Measurements from ENCODE around the gene DYNC2I2. TPM values are rescaled to one million over a fixed set of nuclear protein-coding genes. Genes with fewer than 3 reads are reported as not detected.

Gene DYNC2I2
- polyA plus RNA-seq, 1 donor from 2014 or later: 82.5 TPM

GRCh38 chr9:128588581-128589233, 67.9 kb downstream of the DYNC2I2 start:
- no peaks in the 10 kb centered on the region for H3F3A ChIP-seq (ENCODE audit: insufficient read depth, low read length, poor library complexity, severe bottlenecking)
- no peaks in the 10 kb centered on the region for H3K79me2 ChIP-seq (replicated peaks; ENCODE audit: insufficient read depth, low read length)
- H3K9ac ChIP-seq (ENCODE audit: low read length): no peak overlapping the region
- no peaks in the 10 kb centered on the region for H3K27me3 ChIP-seq (ENCODE audit: insufficient read depth, low read depth, low read length)
- H3K9me2 ChIP-seq (ENCODE audit: insufficient read depth, low read length): no peaks in the 10 kb centered on the region
- no peak overlapping the region for H3K4me2 ChIP-seq (ENCODE audit: low read length)
- H3K4me3 ChIP-seq (ENCODE audit: low read length): no peak overlapping the region
- no peak for TF ChIP-seq TAF1 (IDR thresholded peaks at IDR 0.05; ENCODE audit: low read depth)
- TF ChIP-seq EP300 (conservative IDR thresholded peaks at IDR 0.05; ENCODE audit: poor library complexity, severe bottlenecking): no peak
- TF ChIP-seq MXI1 (conservative IDR thresholded peaks at IDR 0.05; ENCODE audit: poor library complexity, severe bottlenecking): no peak
- TF ChIP-seq RAD21 (conservative IDR thresholded peaks at IDR 0.05): no peak
- no peak for TF ChIP-seq CTCF (IDR thresholded peaks at IDR 0.05; ENCODE audit: poor library complexity, severe bottlenecking)
- no peak for TF ChIP-seq SMC3 (conservative IDR thresholded peaks at IDR 0.05; ENCODE audit: poor library complexity)
- no peak for TF ChIP-seq EZH2 (IDR thresholded peaks at IDR 0.05; ENCODE audit: borderline replicate concordance, insufficient read depth, low read length, poor library complexity, severe bottlenecking)
- no peak for TF ChIP-seq POLR2AphosphoS5 (IDR thresholded peaks at IDR 0.05)
- TF ChIP-seq REST (IDR thresholded peaks at IDR 0.05; ENCODE audit: borderline replicate concordance): no peak
- H3K9me3 ChIP-seq (ENCODE audit: low read length): no peaks in the 10 kb centered on the region
- H3K27ac ChIP-seq (ENCODE audit: low read length): no peak overlapping the region
- no peak overlapping the region for H2AFZ ChIP-seq (ENCODE audit: low read depth, low read length)
- peaks cover 2% of the 10 kb centered on the region for H3K36me3 ChIP-seq (ENCODE audit: insufficient read depth, low read length)
- no peaks in the 10 kb centered on the region for H4K20me1 ChIP-seq (ENCODE audit: insufficient read depth)

- no peak overlapping the region for H2AFZ ChIP-seq (ENCODE audit: low read depth, low read length)
Observed at GRCh38 chr9:128587453-128587852, 69.2 kb downstream of the DYNC2I2 start.

More at GRCh38 chr9:128587453-128587852, 69.2 kb downstream of the DYNC2I2 start:
- Histone ChIP-seq H3F3A (ENCODE audit: insufficient read depth, low read length, poor library complexity, severe bottlenecking) (no peaks in the 10 kb centered on the region), H3K79me2 (replicated peaks; ENCODE audit: insufficient read depth, low read length) (no peaks in the 10 kb centered on the region), H3K27ac (ENCODE audit: low read length) (no peak overlapping the region), H4K20me1 (ENCODE audit: insufficient read depth) (no peaks in the 10 kb centered on the region), H3K4me3 (ENCODE audit: low read length) (no peak overlapping the region), H3K9me2 (ENCODE audit: insufficient read depth, low read length) (no peaks in the 10 kb centered on the region), H3K9ac (ENCODE audit: low read length) (no peak overlapping the region), H3K4me2 (ENCODE audit: low read length) (no peak overlapping the region), H3K27me3 (ENCODE audit: insufficient read depth, low read depth, low read length) (no peaks in the 10 kb centered on the region), H3K36me3 (ENCODE audit: insufficient read depth, low read length) (peaks cover 12% of the 10 kb centered on the region), H3K9me3 (ENCODE audit: low read length) (no peaks in the 10 kb centered on the region)
- TF ChIP-seq SMC3 (conservative IDR thresholded peaks at IDR 0.05; ENCODE audit: poor library complexity) (no peak), EP300 (conservative IDR thresholded peaks at IDR 0.05; ENCODE audit: poor library complexity, severe bottlenecking) (no peak), RAD21 (conservative IDR thresholded peaks at IDR 0.05) (no peak), POLR2AphosphoS5 (IDR thresholded peaks at IDR 0.05) (no peak), REST (IDR thresholded peaks at IDR 0.05; ENCODE audit: borderline replicate concordance) (no peak), TAF1 (IDR thresholded peaks at IDR 0.05; ENCODE audit: low read depth) (no peak), CTCF (IDR thresholded peaks at IDR 0.05; ENCODE audit: poor library complexity, severe bottlenecking) (no peak), MXI1 (conservative IDR thresholded peaks at IDR 0.05; ENCODE audit: poor library complexity, severe bottlenecking) (no peak), EZH2 (IDR thresholded peaks at IDR 0.05; ENCODE audit: borderline replicate concordance, insufficient read depth, low read length, poor library complexity, severe bottlenecking) (no peak)
